NCI-H460 (cell line): ENCODE data around the gene ARHGAP8. TPM values are rescaled to one million over a fixed set of nuclear protein-coding genes. Genes with fewer than 3 reads are reported as not detected.
A peak's percentile ranks its signal among the peaks of the same experiment; 100 is the strongest.

Source experiments
- DNase-seq: peaks from one replicate; pipeline ENCODE4 v3.0.0-alpha.2; 2016; ENCODE audit warnings: low read depth; ENCODE audit errors: extremely low read depth
- polyA plus RNA-seq: library from polyadenylated mRNA; depleted of rRNA; stranded (reverse); fragments of >200 nt; gene quantifications from 2 replicates; pipeline ENCODE4 v1.2.3, GENCODE V29; 2014; cell fraction: nucleus; rRNA removed
- total RNA-seq: library from RNA; depleted of rRNA; stranded (reverse); fragments of >200 nt; shearing (Covaris generic); gene quantifications from 2 replicates; pipeline ENCODE4 v1.2.3, GENCODE V29; 2014; rRNA removed

Gene ARHGAP8
- 0.35 TPM in 1 of 2 replicates, not detected in the other for total RNA-seq
- 0.70 TPM in 1 of 2 replicates, not detected in the other for polyA plus RNA-seq

GRCh38 chr22:44752285-44753188, at the start of gene ARHGAP8:
TSS of gene ARHGAP8 (plus strand) at chr22:44752575. CDS start at chr22:44786528, 33,953 bp downstream.
- no peak for DNase-seq

- DNase-seq: no peak
These were observed 49.0 kb upstream of the ARHGAP8 start for GRCh38 chr22:44703255-44703870.

GRCh38 chr22:44704159-44705021, 48.0 kb upstream of the ARHGAP8 start:
- no peak for DNase-seq

- no peak for DNase-seq
These were observed 47.4 kb upstream of the ARHGAP8 start for GRCh38 chr22:44705022-44705297.

- DNase-seq: no peak
These were observed 45.9 kb upstream of the ARHGAP8 start for GRCh38 chr22:44706488-44706887.

GRCh38 chr22:44707178-44707577, 45.2 kb upstream of the ARHGAP8 start:
- DNase-seq: no peak

GRCh38 chr22:44707752-44708151, 44.6 kb upstream of the ARHGAP8 start:
- no peak for DNase-seq

GRCh38 chr22:44709881-44710392, 42.4 kb upstream of the ARHGAP8 start:
- DNase-seq: no peak

GRCh38 chr22:44710474-44711240, 41.7 kb upstream of the ARHGAP8 start:
- DNase-seq: no peak

- DNase-seq: no peak
These were observed 41.2 kb upstream of the ARHGAP8 start for GRCh38 chr22:44711241-44711560.

GRCh38 chr22:44711690-44712555, 40.5 kb upstream of the ARHGAP8 start:
- no peak for DNase-seq

- no peak for DNase-seq
These were observed 39.4 kb upstream of the ARHGAP8 start for GRCh38 chr22:44712962-44713361.

- DNase-seq: no peak
These were observed 37.5 kb upstream of the ARHGAP8 start for GRCh38 chr22:44714703-44715350.

GRCh38 chr22:44718418-44718817, 34.0 kb upstream of the ARHGAP8 start:
- DNase-seq: no peak

- no peak for DNase-seq
These were observed 32.6 kb upstream of the ARHGAP8 start for GRCh38 chr22:44719586-44720368.

GRCh38 chr22:44721213-44721612, 31.2 kb upstream of the ARHGAP8 start:
- DNase-seq: no peak

- no peak for DNase-seq
These were observed 29.8 kb upstream of the ARHGAP8 start for GRCh38 chr22:44722611-44723010.

GRCh38 chr22:44723801-44724200, 28.6 kb upstream of the ARHGAP8 start:
- peak; percentile 28 for DNase-seq
